Prostate gland (tissue), 2 donors: ENCODE results near the gene TRAF3IP3.

Experiments used
- POLR2A ChIP-seq: fragments of 450-650 bp; IDR thresholded peaks from one replicate; pipeline ENCODE4 v1.6.1; 2016; ENCODE audit warnings: antibody characterized with exemption, mild to moderate bottlenecking
- POLR2AphosphoS5 ChIP-seq: sonication (generic); formaldehyde crosslinking; IDR thresholded peaks from one replicate; pipeline ENCODE4 v1.6.1; 2017; ENCODE audit warnings: antibody characterized with exemption
- TF ChIP-seq, protein P1 (sequence below), 4 experiments: fragments of 200-600 bp in 2 of 4; fragments of 450-650 bp in 2 of 4; sonication (generic) in 2 of 4; IDR thresholded peaks; 1 replicate in 3 of 4; 2 replicates in 1 of 4; pipeline ENCODE4 v1.5.1; 2016 to 2019; ENCODE audit warnings: antibody characterized with exemption in 4 of 4, mild to moderate bottlenecking in 2 of 4, moderate library complexity in 2 of 4

DNA sequence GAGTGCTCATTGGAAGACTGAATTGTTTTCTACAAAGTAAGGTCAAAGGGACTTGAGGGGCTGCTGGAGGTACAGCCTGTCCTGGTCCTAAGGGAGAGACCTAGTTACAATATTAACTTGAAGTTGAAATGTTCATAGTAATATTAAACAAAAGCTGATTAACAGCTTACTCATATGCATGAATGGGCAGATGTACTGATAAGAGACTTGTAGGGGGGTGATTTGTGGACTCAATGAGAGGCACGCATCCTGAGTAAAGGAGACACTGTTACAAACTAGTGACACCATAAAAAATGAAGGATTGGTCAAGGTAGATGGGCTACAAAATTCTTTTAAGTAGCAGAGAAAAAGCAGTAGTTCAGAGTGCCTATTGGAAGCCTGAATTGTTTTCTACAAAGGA is 48.5 kb upstream of the TRAF3IP3 start:
- TF ChIP-seq, protein P1, sequence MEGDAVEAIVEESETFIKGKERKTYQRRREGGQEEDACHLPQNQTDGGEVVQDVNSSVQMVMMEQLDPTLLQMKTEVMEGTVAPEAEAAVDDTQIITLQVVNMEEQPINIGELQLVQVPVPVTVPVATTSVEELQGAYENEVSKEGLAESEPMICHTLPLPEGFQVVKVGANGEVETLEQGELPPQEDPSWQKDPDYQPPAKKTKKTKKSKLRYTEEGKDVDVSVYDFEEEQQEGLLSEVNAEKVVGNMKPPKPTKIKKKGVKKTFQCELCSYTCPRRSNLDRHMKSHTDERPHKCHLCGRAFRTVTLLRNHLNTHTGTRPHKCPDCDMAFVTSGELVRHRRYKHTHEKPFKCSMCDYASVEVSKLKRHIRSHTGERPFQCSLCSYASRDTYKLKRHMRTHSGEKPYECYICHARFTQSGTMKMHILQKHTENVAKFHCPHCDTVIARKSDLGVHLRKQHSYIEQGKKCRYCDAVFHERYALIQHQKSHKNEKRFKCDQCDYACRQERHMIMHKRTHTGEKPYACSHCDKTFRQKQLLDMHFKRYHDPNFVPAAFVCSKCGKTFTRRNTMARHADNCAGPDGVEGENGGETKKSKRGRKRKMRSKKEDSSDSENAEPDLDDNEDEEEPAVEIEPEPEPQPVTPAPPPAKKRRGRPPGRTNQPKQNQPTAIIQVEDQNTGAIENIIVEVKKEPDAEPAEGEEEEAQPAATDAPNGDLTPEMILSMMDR (IDR thresholded peaks at IDR 0.05) = no peak
- no peak for TF ChIP-seq POLR2A
- no peak for TF ChIP-seq POLR2AphosphoS5
